DOHH2 (cell line): ENCODE data around the gene UMODL1.

Source experiments
- H3F3A ChIP-seq: fragments of 200-600 bp; sonication (generic), shearing (Covaris generic); 2 replicates; pipeline ENCODE4 v1.6.0; 2016; ENCODE audit warnings: antibody characterized with exemption, mild to moderate bottlenecking; ENCODE audit not compliant: control insufficient read depth, insufficient read depth
- H3K27ac ChIP-seq: fragments of 200-600 bp; sonication (generic); 2 replicates; pipeline ENCODE4 v1.5.1; 2014; ENCODE audit warnings: low read depth, mild to moderate bottlenecking, low read length, moderate library complexity
- H3K27me3 ChIP-seq: fragments of 200-600 bp; sonication (generic); 2 replicates; pipeline ENCODE4 v1.6.1; 2014; ENCODE audit warnings: mild to moderate bottlenecking, low read length, mixed read lengths; ENCODE audit not compliant: control insufficient read depth
- H3K36me3 ChIP-seq: fragments of 200-600 bp; sonication (generic); 2 replicates; pipeline ENCODE4 v1.6.1; 2014; ENCODE audit warnings: mild to moderate bottlenecking, low read length, moderate library complexity, mixed read lengths; ENCODE audit not compliant: control insufficient read depth
- H3K4me1 ChIP-seq: fragments of 200-600 bp; sonication (generic); 2 replicates; pipeline ENCODE4 v1.6.1; 2014; ENCODE audit warnings: mild to moderate bottlenecking, low read length, mixed read lengths; ENCODE audit not compliant: control insufficient read depth
- H3K4me2 ChIP-seq: fragments of 200-600 bp; sonication (generic); 2 replicates; pipeline ENCODE4 v1.6.0; 2014; ENCODE audit warnings: mild to moderate bottlenecking, low read length, moderate library complexity
- H3K4me3 ChIP-seq: fragments of 200-600 bp; sonication (generic); 2 replicates; pipeline ENCODE4 v1.5.1; 2014; ENCODE audit warnings: mild to moderate bottlenecking, low read length, mixed read lengths
- H3K79me2 ChIP-seq: fragments of 200-600 bp; sonication (generic); 2 replicates; pipeline ENCODE4 v1.6.1; 2014; ENCODE audit warnings: mild to moderate bottlenecking, low read length, mixed read lengths; ENCODE audit not compliant: control insufficient read depth
- H3K9me2 ChIP-seq: fragments of 200-600 bp; sonication (generic); replicated peaks from 2 replicates; pipeline ENCODE4 v1.6.1; 2014; ENCODE audit warnings: mild to moderate bottlenecking, low read length, mixed read lengths; ENCODE audit not compliant: control insufficient read depth
- H3K9me3 ChIP-seq: fragments of 200-600 bp; sonication (generic); 2 replicates; pipeline ENCODE4 v1.6.1; 2014; ENCODE audit warnings: antibody characterized with exemption, low read length, mixed read lengths; ENCODE audit not compliant: control insufficient read depth, insufficient read depth
- H4K20me1 ChIP-seq: fragments of 200-600 bp; sonication (generic); 2 replicates; pipeline ENCODE4 v1.6.0; 2014; ENCODE audit warnings: low read depth, mild to moderate bottlenecking, antibody characterized with exemption, low read length, moderate library complexity; ENCODE audit not compliant: control insufficient read depth, insufficient read depth
- CTCF ChIP-seq: fragments of 200-600 bp; sonication (generic); IDR thresholded peaks from one replicate; pipeline ENCODE4 v1.5.1; 2014; ENCODE audit warnings: antibody characterized with exemption, mild to moderate bottlenecking, low read depth, low read length; ENCODE audit not compliant: poor library complexity, severe bottlenecking
- EZH2phosphoT487 ChIP-seq: fragments of 200-600 bp; sonication (generic); IDR thresholded peaks from 2 replicates; pipeline ENCODE4 v1.6.1; 2017; ENCODE audit warnings: borderline replicate concordance, mild to moderate bottlenecking, antibody characterized with exemption, low read length, moderate library complexity, mixed read lengths

The UMODL1 gene

DNA sequence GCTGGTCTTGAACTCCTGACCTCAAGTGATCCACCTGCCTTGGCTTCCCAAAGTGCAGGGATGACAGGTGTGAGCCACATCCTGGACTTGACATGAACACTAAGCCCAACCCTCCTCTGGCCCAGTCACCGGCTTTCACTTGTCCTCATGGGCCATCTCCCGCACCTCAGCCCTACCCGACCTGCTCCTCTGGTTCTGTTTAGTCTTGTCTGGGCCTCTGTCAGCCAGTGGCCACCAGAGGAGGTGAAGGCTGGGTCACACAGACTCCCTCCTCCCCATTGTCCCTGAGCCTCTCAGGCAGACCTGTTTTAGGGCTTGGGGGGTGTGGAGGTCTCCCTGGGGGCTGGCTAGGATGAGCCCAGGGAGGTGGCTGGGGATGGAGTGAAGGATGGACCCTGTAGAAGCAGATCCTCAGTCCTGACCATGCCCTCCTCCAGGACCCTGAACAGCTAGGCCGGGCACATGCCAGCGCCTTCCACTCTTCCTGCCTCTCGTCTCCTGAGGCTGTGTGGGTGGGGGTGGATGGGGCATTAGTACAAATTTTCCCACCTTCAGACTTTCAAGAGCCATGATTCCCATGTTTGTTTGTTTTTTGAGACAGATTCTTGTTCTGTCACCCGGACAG is 26.1 kb upstream of the UMODL1 start:
- no peaks in the 10 kb centered on the region for H3K36me3 ChIP-seq
- no peak overlapping the region for H3K4me3 ChIP-seq
- H3K9me2 ChIP-seq: no peaks in the 10 kb centered on the region
- no peaks in the 10 kb centered on the region for H3K79me2 ChIP-seq
- no peaks in the 10 kb centered on the region for H3K4me1 ChIP-seq
- TF ChIP-seq EZH2phosphoT487: no peak
- TF ChIP-seq CTCF: no peak
- H3K9me3 ChIP-seq: no peaks in the 10 kb centered on the region
- H3K4me2 ChIP-seq: no peak overlapping the region
- no peaks in the 10 kb centered on the region for H3F3A ChIP-seq
- no peaks in the 10 kb centered on the region for H3K27me3 ChIP-seq
- H3K27ac ChIP-seq: no peak overlapping the region
- H4K20me1 ChIP-seq: no peaks in the 10 kb centered on the region

DNA sequence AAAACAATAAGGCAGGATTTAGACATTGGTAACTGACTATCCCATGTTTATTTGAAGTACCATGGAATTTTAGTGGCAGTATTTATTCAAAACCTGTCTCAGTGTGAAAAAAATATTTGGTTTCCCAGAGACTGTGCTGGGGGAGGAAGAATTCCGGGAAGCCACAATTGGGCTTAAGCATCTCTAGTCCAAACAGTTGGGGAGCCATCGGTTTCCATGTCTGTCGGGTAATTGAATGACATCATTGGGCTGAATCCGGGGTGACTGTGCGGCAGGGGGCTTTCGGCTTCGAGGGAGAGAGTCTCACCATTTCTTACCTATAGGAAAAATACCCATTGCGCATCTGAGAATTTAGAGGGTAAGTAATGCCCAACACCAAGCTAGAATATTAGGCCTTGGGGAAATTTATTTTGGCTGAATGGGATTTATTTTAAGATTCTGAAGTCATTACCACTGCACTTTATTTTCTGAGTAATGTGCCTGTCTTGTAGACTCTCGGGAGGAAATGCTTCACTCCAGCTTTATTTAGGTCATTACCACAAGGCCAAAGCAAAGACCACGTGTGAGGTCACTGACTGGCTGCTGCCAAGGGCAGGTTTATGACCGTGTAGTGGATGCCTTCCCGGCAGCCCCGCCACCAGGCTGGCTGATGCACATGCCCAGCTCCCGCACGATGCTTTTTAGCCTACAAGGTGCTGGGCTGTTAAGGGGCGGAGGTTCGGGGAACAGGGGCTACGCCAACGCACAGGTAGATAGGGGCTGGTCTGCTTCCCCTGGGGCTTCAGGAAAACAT is 23.1 kb upstream of the UMODL1 start:
- H4K20me1 ChIP-seq: no peaks in the 10 kb centered on the region
- TF ChIP-seq EZH2phosphoT487 (no peak), CTCF (no peak)
- no peaks in the 10 kb centered on the region for H3K9me2 ChIP-seq
- no peak overlapping the region for H3K4me2 ChIP-seq
- H3K79me2 ChIP-seq: no peaks in the 10 kb centered on the region
- no peak overlapping the region for H3K4me3 ChIP-seq
- H3K27me3 ChIP-seq: no peaks in the 10 kb centered on the region
- no peaks in the 10 kb centered on the region for H3K9me3 ChIP-seq
- H3K4me1 ChIP-seq: no peaks in the 10 kb centered on the region
- H3K27ac ChIP-seq: no peak overlapping the region
- no peaks in the 10 kb centered on the region for H3F3A ChIP-seq
- no peaks in the 10 kb centered on the region for H3K36me3 ChIP-seq

- Histone ChIP-seq H3K4me2 (no peak overlapping the region), H3K27ac (no peak overlapping the region), H3K4me1 (no peaks in the 10 kb centered on the region), H3K4me3 (no peak overlapping the region), H3K9me3 (no peaks in the 10 kb centered on the region), H4K20me1 (no peaks in the 10 kb centered on the region), H3K27me3 (no peaks in the 10 kb centered on the region), H3F3A (no peaks in the 10 kb centered on the region), H3K36me3 (no peaks in the 10 kb centered on the region), H3K79me2 (no peaks in the 10 kb centered on the region), H3K9me2 (no peaks in the 10 kb centered on the region)
- no peak for TF ChIP-seq EZH2phosphoT487
- TF ChIP-seq CTCF: no peak
Measured at GRCh38 chr21:42048870-42049577, 22.1 kb upstream of the UMODL1 start.
